ENCODE measurements around the gene EIF4G3. TPM values are rescaled to one million over a fixed set of nuclear protein-coding genes. Genes with fewer than 3 reads are reported as not detected.

EIF4G3 gene
- polyA plus RNA-seq, 1 of the 3 experiments (the other 2 are of a cell fraction), result 32.0 TPM

DNA sequence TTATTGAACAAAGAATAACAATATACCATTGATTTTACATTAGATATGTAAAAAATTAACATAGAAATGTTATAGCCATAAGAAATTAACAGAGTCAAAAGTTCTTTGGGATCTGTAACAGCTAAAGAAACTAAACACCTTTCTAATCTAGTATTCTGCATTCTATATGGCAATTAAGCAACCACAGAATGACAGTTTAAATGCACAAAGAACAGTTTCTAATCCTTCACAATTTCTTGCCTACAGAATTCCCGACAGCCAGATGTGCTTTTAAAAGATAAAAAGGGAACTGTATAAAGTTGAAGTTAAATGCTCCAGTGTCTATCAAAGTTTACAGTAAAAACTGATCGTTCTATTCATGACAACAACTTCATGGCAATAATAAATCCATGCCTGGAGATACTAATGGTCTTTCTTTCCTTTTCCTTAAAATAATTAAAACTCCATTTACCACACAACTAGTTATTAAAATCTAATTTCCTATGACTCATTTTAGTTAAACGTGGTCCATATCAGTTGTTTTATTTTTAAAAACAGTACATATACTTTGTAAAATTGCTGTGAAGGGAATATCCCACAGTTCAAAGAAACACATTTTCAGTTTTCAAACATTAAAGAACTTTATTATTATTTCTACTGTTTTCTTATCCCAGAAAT, 110.2 kb downstream of the EIF4G3 start:
- Histone ChIP-seq H3K4me1 (ENCODE audit: control insufficient read depth in 1 of 2, insufficient read depth in 2 of 2, low read depth in 1 of 2, low read length in 1 of 2) (peaks cover 9 to 35% of the 10 kb centered on the region in 2 experiments; a peak in 3 of 4 replicates), H2AFZ (ENCODE audit: low read depth) (no peak overlapping the region), H3K27me3 (ENCODE audit: insufficient read depth) (no peaks in the 10 kb centered on the region), H3K79me2 (ENCODE audit: insufficient read depth) (peaks cover 46% of the 10 kb centered on the region), H4K20me1 (ENCODE audit: insufficient read depth) (peaks cover 17% of the 10 kb centered on the region; the same call in 1 of the 2 replicates), H3F3A (replicated peaks; ENCODE audit: insufficient read depth) (peaks cover 26% of the 10 kb centered on the region), H3K27ac (ENCODE audit: low read depth in 2 of 2, low read length in 1 of 2) (peak overlapping the region in 1 of 2 experiments; percentile 10; a peak in 2 of 4 replicates), H3K4me3 (ENCODE audit: low read depth in 2 of 2, low read length in 1 of 2) (no peak overlapping the region), H3K9ac (no peak overlapping the region), H3K9me3 (no peaks in the 10 kb centered on the region), H3K4me2 (no peak overlapping the region; the same call in 1 of the 2 replicates), H3K36me3 (replicated peaks in 1 of 2; ENCODE audit: control insufficient read depth in 1 of 2, insufficient read depth in 2 of 2, low read length in 1 of 2) (no peaks in the 10 kb centered on the region), H3K9me2 (no peaks in the 10 kb centered on the region)
- DNase-seq, result no peak
- CTCF ChIA-PET, result interaction anchor here (1.7 kb wide), 1 partner anchor 33 kb away, joined by 3 read pairs; no protein-coding TSS in a partner anchor
- POLR2A ChIA-PET, result no interaction called here
- 16% methylated on average over 3 of the region's 3 CpGs for WGBS (ENCODE audit: low lambda C conversion rate)
- TF ChIP-seq, protein P1, sequence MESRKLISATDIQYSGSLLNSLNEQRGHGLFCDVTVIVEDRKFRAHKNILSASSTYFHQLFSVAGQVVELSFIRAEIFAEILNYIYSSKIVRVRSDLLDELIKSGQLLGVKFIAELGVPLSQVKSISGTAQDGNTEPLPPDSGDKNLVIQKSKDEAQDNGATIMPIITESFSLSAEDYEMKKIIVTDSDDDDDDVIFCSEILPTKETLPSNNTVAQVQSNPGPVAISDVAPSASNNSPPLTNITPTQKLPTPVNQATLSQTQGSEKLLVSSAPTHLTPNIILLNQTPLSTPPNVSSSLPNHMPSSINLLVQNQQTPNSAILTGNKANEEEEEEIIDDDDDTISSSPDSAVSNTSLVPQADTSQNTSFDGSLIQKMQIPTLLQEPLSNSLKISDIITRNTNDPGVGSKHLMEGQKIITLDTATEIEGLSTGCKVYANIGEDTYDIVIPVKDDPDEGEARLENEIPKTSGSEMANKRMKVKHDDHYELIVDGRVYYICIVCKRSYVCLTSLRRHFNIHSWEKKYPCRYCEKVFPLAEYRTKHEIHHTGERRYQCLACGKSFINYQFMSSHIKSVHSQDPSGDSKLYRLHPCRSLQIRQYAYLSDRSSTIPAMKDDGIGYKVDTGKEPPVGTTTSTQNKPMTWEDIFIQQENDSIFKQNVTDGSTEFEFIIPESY (IDR thresholded peaks at IDR 0.05; ENCODE audit: borderline replicate concordance, low read depth), result no peak
- TF ChIP-seq, protein P2, sequence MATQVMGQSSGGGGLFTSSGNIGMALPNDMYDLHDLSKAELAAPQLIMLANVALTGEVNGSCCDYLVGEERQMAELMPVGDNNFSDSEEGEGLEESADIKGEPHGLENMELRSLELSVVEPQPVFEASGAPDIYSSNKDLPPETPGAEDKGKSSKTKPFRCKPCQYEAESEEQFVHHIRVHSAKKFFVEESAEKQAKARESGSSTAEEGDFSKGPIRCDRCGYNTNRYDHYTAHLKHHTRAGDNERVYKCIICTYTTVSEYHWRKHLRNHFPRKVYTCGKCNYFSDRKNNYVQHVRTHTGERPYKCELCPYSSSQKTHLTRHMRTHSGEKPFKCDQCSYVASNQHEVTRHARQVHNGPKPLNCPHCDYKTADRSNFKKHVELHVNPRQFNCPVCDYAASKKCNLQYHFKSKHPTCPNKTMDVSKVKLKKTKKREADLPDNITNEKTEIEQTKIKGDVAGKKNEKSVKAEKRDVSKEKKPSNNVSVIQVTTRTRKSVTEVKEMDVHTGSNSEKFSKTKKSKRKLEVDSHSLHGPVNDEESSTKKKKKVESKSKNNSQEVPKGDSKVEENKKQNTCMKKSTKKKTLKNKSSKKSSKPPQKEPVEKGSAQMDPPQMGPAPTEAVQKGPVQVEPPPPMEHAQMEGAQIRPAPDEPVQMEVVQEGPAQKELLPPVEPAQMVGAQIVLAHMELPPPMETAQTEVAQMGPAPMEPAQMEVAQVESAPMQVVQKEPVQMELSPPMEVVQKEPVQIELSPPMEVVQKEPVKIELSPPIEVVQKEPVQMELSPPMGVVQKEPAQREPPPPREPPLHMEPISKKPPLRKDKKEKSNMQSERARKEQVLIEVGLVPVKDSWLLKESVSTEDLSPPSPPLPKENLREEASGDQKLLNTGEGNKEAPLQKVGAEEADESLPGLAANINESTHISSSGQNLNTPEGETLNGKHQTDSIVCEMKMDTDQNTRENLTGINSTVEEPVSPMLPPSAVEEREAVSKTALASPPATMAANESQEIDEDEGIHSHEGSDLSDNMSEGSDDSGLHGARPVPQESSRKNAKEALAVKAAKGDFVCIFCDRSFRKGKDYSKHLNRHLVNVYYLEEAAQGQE (IDR thresholded peaks at IDR 0.05; ENCODE audit: low read depth, low read length), result no peak
- no peak for TF ChIP-seq MEF2A (IDR thresholded peaks at IDR 0.05; ENCODE audit: borderline replicate concordance, low read depth)
- TF ChIP-seq FOXJ3 (CRISPR knock-in tag; IDR thresholded peaks at IDR 0.05), result no peak
- TF ChIP-seq, protein P3, sequence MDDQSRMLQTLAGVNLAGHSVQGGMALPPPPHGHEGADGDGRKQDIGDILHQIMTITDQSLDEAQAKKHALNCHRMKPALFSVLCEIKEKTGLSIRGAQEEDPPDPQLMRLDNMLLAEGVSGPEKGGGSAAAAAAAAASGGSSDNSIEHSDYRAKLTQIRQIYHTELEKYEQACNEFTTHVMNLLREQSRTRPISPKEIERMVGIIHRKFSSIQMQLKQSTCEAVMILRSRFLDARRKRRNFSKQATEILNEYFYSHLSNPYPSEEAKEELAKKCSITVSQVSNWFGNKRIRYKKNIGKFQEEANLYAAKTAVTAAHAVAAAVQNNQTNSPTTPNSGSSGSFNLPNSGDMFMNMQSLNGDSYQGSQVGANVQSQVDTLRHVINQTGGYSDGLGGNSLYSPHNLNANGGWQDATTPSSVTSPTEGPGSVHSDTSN (IDR thresholded peaks at IDR 0.05), result no peak

DNA sequence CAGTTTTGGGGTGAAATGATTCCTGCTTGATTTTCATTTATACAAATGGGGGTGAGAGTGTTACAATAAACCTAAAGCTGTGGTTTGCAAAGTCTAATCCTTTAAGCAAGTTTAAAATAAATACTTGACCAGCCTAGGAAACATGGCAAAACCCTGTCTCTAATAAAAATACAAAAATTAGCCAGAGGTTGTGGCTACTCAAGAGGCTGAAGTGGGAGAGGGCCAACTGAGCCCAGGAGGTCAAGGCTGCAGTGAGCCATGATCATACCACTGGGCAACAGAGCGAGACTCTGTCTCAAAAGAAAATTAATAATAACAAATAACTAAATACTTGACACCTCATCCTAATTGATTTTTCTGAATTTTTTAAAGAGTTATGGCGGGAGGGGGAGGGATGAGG, 110.8 kb downstream of the EIF4G3 start:
- Histone ChIP-seq H3K79me2 (ENCODE audit: insufficient read depth) (peaks cover 45% of the 10 kb centered on the region), H3K9me2 (no peaks in the 10 kb centered on the region), H2AFZ (ENCODE audit: low read depth) (no peak overlapping the region), H3K4me3 (ENCODE audit: low read depth in 2 of 2, low read length in 1 of 2) (no peak overlapping the region), H3K27ac (ENCODE audit: low read depth in 2 of 2, low read length in 1 of 2) (no peak overlapping the region), H3K9me3 (no peaks in the 10 kb centered on the region), H3F3A (replicated peaks; ENCODE audit: insufficient read depth) (peaks cover 26% of the 10 kb centered on the region), H3K27me3 (ENCODE audit: insufficient read depth) (no peaks in the 10 kb centered on the region), H3K4me1 (ENCODE audit: control insufficient read depth in 1 of 2, insufficient read depth in 2 of 2, low read depth in 1 of 2, low read length in 1 of 2) (peaks cover 9 to 35% of the 10 kb centered on the region in 2 experiments; a peak in 3 of 4 replicates), H3K4me2 (no peak overlapping the region), H4K20me1 (ENCODE audit: insufficient read depth) (peaks cover 17% of the 10 kb centered on the region; the same call in 1 of the 2 replicates), H3K36me3 (replicated peaks in 1 of 2; ENCODE audit: control insufficient read depth in 1 of 2, insufficient read depth in 2 of 2, low read length in 1 of 2) (no peaks in the 10 kb centered on the region), H3K9ac (no peak overlapping the region)
- CTCF ChIA-PET, result interaction anchor here (1.7 kb wide), 1 partner anchor 32 kb away, joined by 3 read pairs; no protein-coding TSS in a partner anchor
- WGBS (ENCODE audit: low lambda C conversion rate), result 90% methylated on average over 2 of the region's 2 CpGs
- no peak for DNase-seq
- POLR2A ChIA-PET, result no interaction called here
- TF ChIP-seq, protein P4, sequence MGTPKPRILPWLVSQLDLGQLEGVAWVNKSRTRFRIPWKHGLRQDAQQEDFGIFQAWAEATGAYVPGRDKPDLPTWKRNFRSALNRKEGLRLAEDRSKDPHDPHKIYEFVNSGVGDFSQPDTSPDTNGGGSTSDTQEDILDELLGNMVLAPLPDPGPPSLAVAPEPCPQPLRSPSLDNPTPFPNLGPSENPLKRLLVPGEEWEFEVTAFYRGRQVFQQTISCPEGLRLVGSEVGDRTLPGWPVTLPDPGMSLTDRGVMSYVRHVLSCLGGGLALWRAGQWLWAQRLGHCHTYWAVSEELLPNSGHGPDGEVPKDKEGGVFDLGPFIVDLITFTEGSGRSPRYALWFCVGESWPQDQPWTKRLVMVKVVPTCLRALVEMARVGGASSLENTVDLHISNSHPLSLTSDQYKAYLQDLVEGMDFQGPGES (IDR thresholded peaks at IDR 0.05; ENCODE audit: low read depth, low read length), result no peak
- TF ChIP-seq NRF1 (IDR thresholded peaks at IDR 0.05; ENCODE audit: low read depth, low read length) (no peak), RFX5 (IDR thresholded peaks at IDR 0.05; ENCODE audit: low read length) (no peak), SMC3 (IDR thresholded peaks at IDR 0.05; ENCODE audit: low read depth, low read length) (no peak), ELF1 (IDR thresholded peaks at IDR 0.05) (no peak), MXI1 (IDR thresholded peaks at IDR 0.05; ENCODE audit: low read depth, low read length) (no peak), RCOR1 (IDR thresholded peaks at IDR 0.05; ENCODE audit: low read length) (no peak), TEAD4 (IDR thresholded peaks at IDR 0.05; ENCODE audit: borderline replicate concordance, insufficient read depth) (no peak)
- TF ChIP-seq, protein P2 (IDR thresholded peaks at IDR 0.05; ENCODE audit: low read depth, low read length), result no peak
